ENCODE data around the gene SDHD. TPM values are rescaled to one million over a fixed set of nuclear protein-coding genes. Genes with fewer than 3 reads are reported as not detected.

SDHD gene
- total RNA-seq, 2 experiments from 2014 or later = 100 to 101 TPM

GRCh38 chr11:112057170-112057569 is 29.5 kb upstream of the SDHD start:
- peak; percentile 51 for ATAC-seq
- TF ChIP-seq, protein P1, sequence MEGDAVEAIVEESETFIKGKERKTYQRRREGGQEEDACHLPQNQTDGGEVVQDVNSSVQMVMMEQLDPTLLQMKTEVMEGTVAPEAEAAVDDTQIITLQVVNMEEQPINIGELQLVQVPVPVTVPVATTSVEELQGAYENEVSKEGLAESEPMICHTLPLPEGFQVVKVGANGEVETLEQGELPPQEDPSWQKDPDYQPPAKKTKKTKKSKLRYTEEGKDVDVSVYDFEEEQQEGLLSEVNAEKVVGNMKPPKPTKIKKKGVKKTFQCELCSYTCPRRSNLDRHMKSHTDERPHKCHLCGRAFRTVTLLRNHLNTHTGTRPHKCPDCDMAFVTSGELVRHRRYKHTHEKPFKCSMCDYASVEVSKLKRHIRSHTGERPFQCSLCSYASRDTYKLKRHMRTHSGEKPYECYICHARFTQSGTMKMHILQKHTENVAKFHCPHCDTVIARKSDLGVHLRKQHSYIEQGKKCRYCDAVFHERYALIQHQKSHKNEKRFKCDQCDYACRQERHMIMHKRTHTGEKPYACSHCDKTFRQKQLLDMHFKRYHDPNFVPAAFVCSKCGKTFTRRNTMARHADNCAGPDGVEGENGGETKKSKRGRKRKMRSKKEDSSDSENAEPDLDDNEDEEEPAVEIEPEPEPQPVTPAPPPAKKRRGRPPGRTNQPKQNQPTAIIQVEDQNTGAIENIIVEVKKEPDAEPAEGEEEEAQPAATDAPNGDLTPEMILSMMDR (IDR thresholded peaks at IDR 0.05) = no peak
- no peaks in the 10 kb centered on the region for H3K27me3 Mint-ChIP-seq
- POLR2A ChIA-PET = no interaction called here
- H3K4me3 Mint-ChIP-seq = no peak overlapping the region
- peaks cover 15% of the 10 kb centered on the region for H3K4me1 Mint-ChIP-seq (ENCODE audit: low read depth)
- DNase-seq = no peak
- peaks cover 48% of the 10 kb centered on the region for H3K36me3 Mint-ChIP-seq (ENCODE audit: low read depth)
- intact Hi-C loops (cut with micrococcal nuclease) = no loop called here
- peak overlapping the region; percentile 78 for H3K27ac Mint-ChIP-seq
- no peaks in the 10 kb centered on the region for H3K9me3 Mint-ChIP-seq
- CTCF ChIA-PET = interaction anchor here (0.7 to 0.8 kb wide), 3 partner anchors 14 to 121 kb away, joined by 3 to 4 read pairs (median 3); no protein-coding TSS in a partner anchor

DNA sequence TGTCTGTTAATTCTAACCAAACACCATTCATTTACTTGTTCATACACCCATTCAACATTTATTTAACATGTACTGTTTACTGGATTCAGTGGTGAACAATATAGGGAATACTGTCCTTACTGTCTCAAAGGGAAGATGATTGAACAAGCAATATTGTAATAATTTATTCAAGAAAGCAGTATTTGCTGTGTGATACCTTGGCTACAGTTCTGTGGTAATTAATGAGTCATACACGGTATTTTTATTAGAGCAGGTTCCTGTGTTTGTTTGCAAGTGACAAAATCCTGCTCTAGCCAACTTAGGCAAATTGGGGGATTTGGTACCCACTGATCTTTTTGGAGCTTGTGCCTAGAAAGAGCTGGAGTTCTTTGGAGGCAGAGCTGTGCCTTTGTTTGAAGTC is 28.6 kb upstream of the SDHD start:
- Mint-ChIP-seq H3K4me3 (no peak overlapping the region), H3K4me1 (ENCODE audit: low read depth) (peaks cover 15% of the 10 kb centered on the region), H3K27ac (no peak overlapping the region), H3K27me3 (no peaks in the 10 kb centered on the region), H3K9me3 (no peaks in the 10 kb centered on the region), H3K36me3 (ENCODE audit: low read depth) (peaks cover 42% of the 10 kb centered on the region)
- CTCF ChIA-PET = no interaction called here
- POLR2A ChIA-PET = no interaction called here
- no peak for DNase-seq
- TF ChIP-seq, protein P1 (IDR thresholded peaks at IDR 0.05) = no peak
- intact Hi-C loops (cut with micrococcal nuclease) = no loop called here
- ATAC-seq = no peak

- H3K9me3 Mint-ChIP-seq = no peaks in the 10 kb centered on the region
- TF ChIP-seq, protein P1 (IDR thresholded peaks at IDR 0.05) = no peak
- no peak overlapping the region for H3K4me3 Mint-ChIP-seq
- ATAC-seq (no peak), DNase-seq (no peak)
- no peaks in the 10 kb centered on the region for H3K27me3 Mint-ChIP-seq
- CTCF ChIA-PET = interaction anchor here (0.8 to 1.2 kb wide), 3 partner anchors 50 to 217 kb away, joined by 3 to 4 read pairs (median 3); no protein-coding TSS in a partner anchor
- no peaks in the 10 kb centered on the region for H3K4me1 Mint-ChIP-seq (ENCODE audit: low read depth)
- intact Hi-C loops (cut with micrococcal nuclease) = no loop called here
- H3K36me3 Mint-ChIP-seq (ENCODE audit: low read depth) = peaks cover 16% of the 10 kb centered on the region
- POLR2A ChIA-PET = interaction anchor here (0.7 kb wide), 1 partner anchor 16 kb away, joined by 4 read pairs; no protein-coding TSS in a partner anchor
- H3K27ac Mint-ChIP-seq = no peak overlapping the region
These were observed 23.8 kb upstream of the SDHD start for GRCh38 chr11:112062923-112063322.

DNA sequence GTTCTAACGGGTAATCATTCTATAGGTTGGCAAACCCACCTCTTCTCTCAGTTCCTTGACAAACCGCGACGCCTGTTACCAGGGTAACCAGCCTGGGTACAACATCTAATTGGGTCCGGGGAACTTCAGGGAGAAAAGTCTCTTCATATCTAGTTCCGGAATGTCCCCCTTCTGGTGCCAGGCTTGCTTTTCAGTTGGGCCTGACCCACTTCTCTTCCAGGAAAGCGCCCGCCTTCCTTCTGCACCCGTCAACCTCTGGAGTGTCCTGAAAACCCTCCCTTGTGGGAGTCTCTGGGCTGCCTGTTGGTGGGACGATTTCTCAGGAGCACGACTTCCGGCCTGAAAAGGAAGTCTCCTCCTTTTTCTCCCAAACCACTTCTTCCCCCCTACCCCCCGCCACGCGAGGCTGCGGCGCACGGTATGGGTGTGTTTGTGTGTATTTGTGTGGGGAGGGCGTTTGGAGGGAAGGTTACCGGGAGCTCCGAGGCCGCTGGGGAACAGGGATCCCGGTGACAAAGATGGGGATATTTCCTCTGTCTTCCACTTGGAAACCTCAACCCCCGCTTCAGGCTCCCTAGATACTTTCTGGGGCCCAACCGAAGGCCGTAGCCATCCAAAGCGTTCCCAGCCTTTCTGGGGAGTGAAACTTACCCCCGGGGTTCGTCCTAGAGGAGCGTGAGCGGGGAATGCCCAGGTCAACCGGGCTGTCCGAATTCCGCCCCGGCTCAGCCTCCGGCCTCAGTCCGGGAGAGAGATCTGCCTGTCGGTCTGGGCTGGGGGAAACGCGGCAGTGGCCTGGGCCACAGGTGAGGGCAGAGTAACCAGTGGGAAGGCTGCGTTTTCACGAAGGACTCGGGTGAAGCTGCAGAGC is 12.5 kb upstream of the SDHD start, which contains the start of the genes NKAPD1 and PIH1D2:
Gene NKAPD1 (plus strand): TSS at position 359 of the 871 bp plus-strand sequence. CDS start 1,276 bp downstream, outside the sequence.
Gene PIH1D2 (minus strand): TSS at position 77 of the 871 bp plus-strand sequence. CDS start 843 bp downstream, outside the sequence.
- intact Hi-C loops (cut with micrococcal nuclease) = no loop called here
- H3K27ac Mint-ChIP-seq = peak within 1 kb of the TSS; percentile 98
- DNase-seq (peak; percentile 89), ATAC-seq (peak; percentile 89)
- H3K36me3 Mint-ChIP-seq (ENCODE audit: low read depth) = peaks cover 27% of the 10 kb centered on the region
- peaks cover 7% of the 10 kb centered on the region for H3K27me3 Mint-ChIP-seq
- CTCF ChIA-PET = interaction anchor here (0.6 to 1.2 kb wide), 3 partner anchors 39 to 127 kb away, joined by 3 read pairs; no protein-coding TSS in a partner anchor
- POLR2A ChIA-PET = interaction anchor here (0.8 to 3.0 kb wide), 4 partner anchors 10 to 31 kb away, joined by 3 to 21 read pairs (median 4); no protein-coding TSS in a partner anchor
- H3K4me3 Mint-ChIP-seq = peak within 1 kb of the TSS; percentile 95
- TF ChIP-seq, protein P1 (IDR thresholded peaks at IDR 0.05) = no peak
- H3K9me3 Mint-ChIP-seq = no peaks in the 10 kb centered on the region
- peaks cover 35% of the 10 kb centered on the region for H3K4me1 Mint-ChIP-seq (ENCODE audit: low read depth)

All from activated CD8-positive, alpha-beta T cell treated with anti-CD3 and anti-CD28 coated beads for 36 hours (primary cell).